ENCODE measurements around the gene VAT1. TPM values are rescaled to one million over a fixed set of nuclear protein-coding genes. Genes with fewer than 3 reads are reported as not detected.
A peak's percentile ranks its signal among the peaks of the same experiment; 100 is the strongest.

VAT1 gene
- total and polyA plus RNA-seq, 9 of the 15 experiments (the other 6 are each of a cell fraction or from before 2014, with no cell fraction given): 29.4 to 153 (median 66.7) TPM

DNA sequence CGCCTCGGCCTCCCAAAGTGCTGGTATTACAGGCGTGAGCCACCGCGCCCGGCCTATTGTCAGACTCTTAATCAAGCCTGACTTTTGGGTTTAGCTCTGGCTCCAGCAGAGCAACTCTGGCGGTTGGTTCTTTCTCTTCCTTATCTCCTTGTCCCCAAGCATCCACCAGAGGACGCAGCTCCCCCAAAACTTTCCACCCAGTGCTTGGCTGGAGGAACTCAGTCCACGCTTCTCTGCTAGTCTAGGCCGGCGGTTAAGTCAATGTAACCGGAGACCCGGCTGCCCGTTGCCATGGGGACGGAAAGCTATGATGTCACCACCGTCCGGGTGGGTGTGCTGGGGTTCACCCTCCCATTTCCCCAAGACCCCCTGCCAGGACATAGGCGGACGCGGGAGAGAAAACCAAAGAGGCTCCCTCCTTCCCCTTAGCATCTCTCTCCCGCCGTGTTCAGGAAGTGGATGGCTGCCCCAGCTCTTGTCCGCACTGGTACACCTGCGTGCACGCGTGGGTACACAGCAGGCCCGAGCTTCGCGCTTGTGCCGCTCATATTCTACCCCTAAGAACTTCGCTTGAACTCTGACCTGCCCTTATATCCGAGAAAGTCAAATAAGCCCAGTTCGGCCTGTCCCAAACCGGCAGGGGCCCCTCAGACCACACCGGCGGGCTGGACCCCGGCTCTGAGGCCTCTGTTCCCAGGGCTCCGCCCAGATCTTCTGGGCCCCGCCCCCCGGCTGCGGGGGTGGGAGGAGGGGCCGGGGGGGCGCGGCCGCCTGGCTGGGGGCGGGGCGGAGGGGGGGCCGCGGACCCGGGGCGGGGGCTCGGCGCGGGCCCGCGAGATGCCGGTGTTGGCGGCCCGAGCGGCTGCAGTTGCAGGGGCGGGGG, 2.5 kb upstream of the VAT1 start, which contains the start of gene RND2 (continued):
- TF ChIP-seq, protein P1, sequence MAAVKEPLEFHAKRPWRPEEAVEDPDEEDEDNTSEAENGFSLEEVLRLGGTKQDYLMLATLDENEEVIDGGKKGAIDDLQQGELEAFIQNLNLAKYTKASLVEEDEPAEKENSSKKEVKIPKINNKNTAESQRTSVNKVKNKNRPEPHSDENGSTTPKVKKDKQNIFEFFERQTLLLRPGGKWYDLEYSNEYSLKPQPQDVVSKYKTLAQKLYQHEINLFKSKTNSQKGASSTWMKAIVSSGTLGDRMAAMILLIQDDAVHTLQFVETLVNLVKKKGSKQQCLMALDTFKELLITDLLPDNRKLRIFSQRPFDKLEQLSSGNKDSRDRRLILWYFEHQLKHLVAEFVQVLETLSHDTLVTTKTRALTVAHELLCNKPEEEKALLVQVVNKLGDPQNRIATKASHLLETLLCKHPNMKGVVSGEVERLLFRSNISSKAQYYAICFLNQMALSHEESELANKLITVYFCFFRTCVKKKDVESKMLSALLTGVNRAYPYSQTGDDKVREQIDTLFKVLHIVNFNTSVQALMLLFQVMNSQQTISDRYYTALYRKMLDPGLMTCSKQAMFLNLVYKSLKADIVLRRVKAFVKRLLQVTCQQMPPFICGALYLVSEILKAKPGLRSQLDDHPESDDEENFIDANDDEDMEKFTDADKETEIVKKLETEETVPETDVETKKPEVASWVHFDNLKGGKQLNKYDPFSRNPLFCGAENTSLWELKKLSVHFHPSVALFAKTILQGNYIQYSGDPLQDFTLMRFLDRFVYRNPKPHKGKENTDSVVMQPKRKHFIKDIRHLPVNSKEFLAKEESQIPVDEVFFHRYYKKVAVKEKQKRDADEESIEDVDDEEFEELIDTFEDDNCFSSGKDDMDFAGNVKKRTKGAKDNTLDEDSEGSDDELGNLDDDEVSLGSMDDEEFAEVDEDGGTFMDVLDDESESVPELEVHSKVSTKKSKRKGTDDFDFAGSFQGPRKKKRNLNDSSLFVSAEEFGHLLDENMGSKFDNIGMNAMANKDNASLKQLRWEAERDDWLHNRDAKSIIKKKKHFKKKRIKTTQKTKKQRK (IDR thresholded peaks at IDR 0.05; ENCODE audit: borderline replicate concordance, low read depth, low read length): no peak
- TF ChIP-seq NBN (IDR thresholded peaks at IDR 0.05; ENCODE audit: low read depth) (peak; percentile 78), MTA3 (IDR thresholded peaks at IDR 0.05; ENCODE audit: borderline replicate concordance) (peak; percentile 78; the same call in 1 of the 2 replicates), ZNF75A (CRISPR knock-in tag; IDR thresholded peaks at IDR 0.05) (no peak), NEUROD1 (IDR thresholded peaks at IDR 0.05; ENCODE audit: borderline replicate concordance, low read depth, low read length, partially characterized antibody) (no peak), NFATC3 (IDR thresholded peaks at IDR 0.05) (no peak), TGIF2 (CRISPR knock-in tag; IDR thresholded peaks at IDR 0.05) (no peak), ZNF384 (IDR thresholded peaks at IDR 0.05; ENCODE audit: low read depth, low read length) (0 out of 2 replicates have a peak, but pooled peaks have one; percentile 23), MTA2 (IDR thresholded peaks at IDR 0.05; ENCODE audit: low read depth) (no peak), CBFA2T2 (conservative IDR thresholded peaks at IDR 0.05) (no peak)
- TF ChIP-seq, protein P2, sequence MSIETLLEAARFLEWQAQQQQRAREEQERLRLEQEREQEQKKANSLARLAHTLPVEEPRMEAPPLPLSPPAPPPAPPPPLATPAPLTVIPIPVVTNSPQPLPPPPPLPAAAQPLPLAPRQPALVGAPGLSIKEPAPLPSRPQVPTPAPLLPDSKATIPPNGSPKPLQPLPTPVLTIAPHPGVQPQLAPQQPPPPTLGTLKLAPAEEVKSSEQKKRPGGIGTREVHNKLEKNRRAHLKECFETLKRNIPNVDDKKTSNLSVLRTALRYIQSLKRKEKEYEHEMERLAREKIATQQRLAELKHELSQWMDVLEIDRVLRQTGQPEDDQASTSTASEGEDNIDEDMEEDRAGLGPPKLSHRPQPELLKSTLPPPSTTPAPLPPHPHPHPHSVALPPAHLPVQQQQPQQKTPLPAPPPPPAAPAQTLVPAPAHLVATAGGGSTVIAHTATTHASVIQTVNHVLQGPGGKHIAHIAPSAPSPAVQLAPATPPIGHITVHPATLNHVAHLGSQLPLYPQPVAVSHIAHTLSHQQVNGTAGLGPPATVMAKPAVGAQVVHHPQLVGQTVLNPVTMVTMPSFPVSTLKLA (conservative IDR thresholded peaks at IDR 0.05): peak; percentile 87 to 94
- TF ChIP-seq, protein P3, sequence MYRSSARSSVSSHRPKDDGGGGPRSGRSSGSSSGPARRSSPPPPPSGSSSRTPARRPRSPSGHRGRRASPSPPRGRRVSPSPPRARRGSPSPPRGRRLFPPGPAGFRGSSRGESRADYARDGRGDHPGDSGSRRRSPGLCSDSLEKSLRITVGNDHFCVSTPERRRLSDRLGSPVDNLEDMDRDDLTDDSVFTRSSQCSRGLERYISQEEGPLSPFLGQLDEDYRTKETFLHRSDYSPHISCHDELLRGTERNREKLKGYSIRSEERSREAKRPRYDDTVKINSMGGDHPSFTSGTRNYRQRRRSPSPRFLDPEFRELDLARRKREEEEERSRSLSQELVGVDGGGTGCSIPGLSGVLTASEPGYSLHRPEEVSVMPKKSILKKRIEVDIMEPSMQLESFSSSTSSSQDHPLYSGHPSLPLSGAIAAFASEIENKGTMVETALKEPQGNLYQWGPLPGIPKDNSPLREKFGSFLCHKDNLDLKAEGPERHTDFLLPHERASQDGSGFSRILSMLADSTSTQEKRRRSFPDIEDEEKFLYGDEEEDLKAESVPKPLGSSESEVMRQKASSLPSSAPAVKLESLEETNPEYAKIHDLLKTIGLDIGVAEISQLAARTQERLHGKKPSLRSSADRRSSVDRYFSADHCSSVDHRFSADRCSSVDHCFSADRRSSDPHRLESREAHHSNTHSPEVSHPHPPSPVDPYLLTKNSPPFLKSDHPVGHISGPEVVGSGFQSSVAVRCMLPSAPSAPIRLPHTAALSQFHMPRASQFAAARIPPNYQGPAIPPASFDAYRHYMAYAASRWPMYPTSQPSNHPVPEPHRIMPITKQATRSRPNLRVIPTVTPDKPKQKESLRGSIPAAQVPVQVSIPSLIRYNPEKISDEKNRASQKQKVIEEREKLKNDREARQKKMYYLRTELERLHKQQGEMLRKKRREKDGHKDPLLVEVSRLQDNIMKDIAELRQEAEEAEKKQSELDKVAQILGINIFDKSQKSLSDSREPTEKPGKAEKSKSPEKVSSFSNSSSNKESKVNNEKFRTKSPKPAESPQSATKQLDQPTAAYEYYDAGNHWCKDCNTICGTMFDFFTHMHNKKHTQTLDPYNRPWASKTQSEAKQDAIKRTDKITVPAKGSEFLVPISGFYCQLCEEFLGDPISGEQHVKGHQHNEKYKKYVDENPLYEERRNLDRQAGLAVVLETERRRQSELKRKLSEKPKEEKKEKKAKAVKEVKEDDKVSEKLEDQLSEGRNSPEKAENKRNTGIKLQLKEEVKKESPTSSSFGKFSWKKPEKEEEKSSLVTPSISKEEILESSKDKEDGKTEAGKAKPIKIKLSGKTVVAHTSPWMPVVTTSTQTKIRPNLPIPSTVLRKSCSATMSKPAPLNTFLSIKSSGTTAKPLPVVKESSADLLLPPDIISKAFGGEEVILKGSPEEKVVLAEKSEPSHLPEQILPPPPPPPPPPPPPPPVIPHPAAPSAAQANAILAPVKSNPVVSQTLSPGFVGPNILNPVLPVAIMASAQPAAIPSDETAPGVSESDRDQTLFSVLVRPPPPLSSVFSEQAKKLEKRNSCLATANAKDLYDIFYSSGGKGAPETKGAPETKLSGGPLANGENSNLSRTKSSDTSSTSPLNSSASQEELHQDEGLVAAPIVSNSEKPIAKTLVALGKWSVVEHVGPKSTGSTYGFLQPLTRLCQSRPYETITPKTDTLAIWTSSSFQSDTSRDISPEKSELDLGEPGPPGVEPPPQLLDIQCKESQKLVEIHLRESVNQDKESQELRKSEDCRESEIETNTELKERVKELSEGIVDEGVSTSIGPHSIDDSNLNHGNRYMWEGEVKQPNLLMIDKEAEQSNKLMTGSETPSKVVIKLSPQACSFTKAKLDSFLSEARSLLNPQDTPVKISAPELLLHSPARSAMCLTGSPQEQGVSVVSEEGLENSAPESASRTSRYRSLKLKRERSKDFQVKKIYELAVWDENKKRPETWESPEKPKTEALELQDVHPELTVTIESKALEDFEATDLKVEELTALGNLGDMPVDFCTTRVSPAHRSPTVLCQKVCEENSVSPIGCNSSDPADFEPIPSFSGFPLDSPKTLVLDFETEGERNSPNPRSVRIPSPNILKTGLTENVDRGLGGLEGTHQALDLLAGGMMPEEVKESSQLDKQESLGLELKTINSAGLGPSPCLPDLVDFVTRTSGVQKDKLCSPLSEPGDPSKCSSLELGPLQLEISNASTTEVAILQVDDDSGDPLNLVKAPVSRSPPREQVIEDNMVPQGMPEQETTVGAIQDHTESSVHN (IDR thresholded peaks at IDR 0.05; ENCODE audit: borderline replicate concordance in 1 of 2, low read depth in 1 of 2): no peak

Measured in K562 (cell line).